MCF 10A (cell line): Measurements from ENCODE around the gene CDK13. TPM values are rescaled to one million over a fixed set of nuclear protein-coding genes. Genes with fewer than 3 reads are reported as not detected.
A peak's percentile ranks its signal among the peaks of the same experiment; 100 is the strongest.

ENCODE experiments used
- BruUV-seq: library from RNA; stranded (reverse); fragments of 400-500 nt; replicated peaks from 2 replicates; lab custom pipeline; 2021; lab: Mats Ljungman, UMichigan
- CTCF ChIA-PET: fragments of 300-600 bp; sonication (Branson Sonifier 250); formaldehyde crosslinking; extraction: SDS; loops from one replicate; lab custom pipeline; 2021; ENCODE audit warnings: antibody characterized with exemption, inconsistent platforms; lab: Yijun Ruan, JAX
- POLR2A ChIA-PET: fragments of 300-600, 350-650 bp; sonication (Branson Sonifier 250); formaldehyde crosslinking; extraction: SDS; loops from one replicate; lab custom pipeline; 2020; ENCODE audit warnings: antibody characterized with exemption, inconsistent platforms; lab: Yijun Ruan, JAX
- DNase-seq: peaks from one replicate; pipeline ENCODE4 v3.0.0-alpha.2; 2018; ENCODE audit not compliant: unreplicated experiment
- H3K27ac Mint-ChIP-seq: one replicate; pipeline ENCODE4 v1.8.0; 2022; ENCODE audit warnings: mild to moderate bottlenecking, low read depth, mixed read lengths; ENCODE audit not compliant: unreplicated experiment
- H3K27me3 Mint-ChIP-seq: one replicate; pipeline ENCODE4 v1.8.0; 2022; ENCODE audit warnings: mixed read lengths; ENCODE audit not compliant: insufficient read depth, unreplicated experiment
- H3K36me3 Mint-ChIP-seq: one replicate; pipeline ENCODE4 v1.8.0; 2022; ENCODE audit warnings: mild to moderate bottlenecking, moderate library complexity, mixed read lengths; ENCODE audit not compliant: insufficient read depth, unreplicated experiment
- H3K4me1 Mint-ChIP-seq: one replicate; pipeline ENCODE4 v1.8.0; 2022; ENCODE audit warnings: mixed read lengths; ENCODE audit not compliant: insufficient read depth, unreplicated experiment
- H3K4me3 Mint-ChIP-seq: one replicate; pipeline ENCODE4 v1.8.0; 2022; ENCODE audit warnings: mild to moderate bottlenecking, moderate library complexity, mixed read lengths; ENCODE audit not compliant: unreplicated experiment
- H3K9me3 Mint-ChIP-seq: one replicate; pipeline ENCODE4 v1.8.0; 2022; ENCODE audit warnings: mixed read lengths; ENCODE audit not compliant: unreplicated experiment
- CTCF ChIP-seq: fragments of 200-600 bp; IDR thresholded peaks from one replicate; pipeline ENCODE4 v1.8.0; 2022; ENCODE audit warnings: antibody characterized with exemption, mild to moderate bottlenecking; ENCODE audit not compliant: unreplicated experiment
- intact Hi-C: fragments of 100-400 bp; cut with micrococcal nuclease; formaldehyde crosslinking; loops from 2 replicates; pipeline ENCODE4 v1.14.1; 2022
- total RNA-seq: library from RNA; stranded (reverse); gene quantifications from 2 replicates; pipeline ENCODE4 v1.2.3, GENCODE V29; 2022

CDK13 gene
- total RNA-seq, 1 experiment from 2014 or later: 50.2 TPM

GRCh38 chr7:40057292-40057691 is 107.2 kb downstream of the CDK13 start:
- H3K27me3 Mint-ChIP-seq: no peaks in the 10 kb centered on the region
- H3K27ac Mint-ChIP-seq: peak overlapping the region; percentile 1
- peak; percentile 51 for DNase-seq
- no peak overlapping the region for H3K4me3 Mint-ChIP-seq
- BruUV-seq: no TSS peak
- peaks cover 17% of the 10 kb centered on the region for H3K4me1 Mint-ChIP-seq
- H3K36me3 Mint-ChIP-seq: peaks cover 55% of the 10 kb centered on the region
- no peak for TF ChIP-seq CTCF
- POLR2A ChIA-PET: interaction anchor here (1.1 to 1.4 kb wide), 2 partner anchors 22 to 105 kb away, joined by 3 to 4 read pairs; no protein-coding TSS in a partner anchor
- H3K9me3 Mint-ChIP-seq: no peaks in the 10 kb centered on the region
- CTCF ChIA-PET: interaction anchor here (0.6 to 2.5 kb wide), 5 partner anchors 10 to 477 kb away, joined by 4 to 11 read pairs (median 6); no protein-coding TSS in a partner anchor
- intact Hi-C loops: no loop called here

GRCh38 chr7:40058026-40058425 is 108.0 kb downstream of the CDK13 start:
- no peak for TF ChIP-seq CTCF
- Mint-ChIP-seq H3K36me3 (peaks cover 55% of the 10 kb centered on the region), H3K27ac (no peak overlapping the region), H3K4me3 (no peak overlapping the region), H3K4me1 (peaks cover 17% of the 10 kb centered on the region), H3K27me3 (no peaks in the 10 kb centered on the region), H3K9me3 (no peaks in the 10 kb centered on the region)
- BruUV-seq: no TSS peak
- intact Hi-C loops: no loop called here
- DNase-seq: no peak
- POLR2A ChIA-PET: interaction anchor here (0.6 to 0.9 kb wide), 2 partner anchors 43 to 59 kb away, joined by 3 read pairs; no protein-coding TSS in a partner anchor
- CTCF ChIA-PET: interaction anchor here (0.6 to 0.7 kb wide), 2 partner anchors 87 to 313 kb away, joined by 3 to 4 read pairs; no protein-coding TSS in a partner anchor

GRCh38 chr7:40058636-40059035 is 108.6 kb downstream of the CDK13 start:
- no peak overlapping the region for H3K27ac Mint-ChIP-seq
- H3K27me3 Mint-ChIP-seq: no peaks in the 10 kb centered on the region
- no peak for DNase-seq
- peaks cover 55% of the 10 kb centered on the region for H3K36me3 Mint-ChIP-seq
- H3K9me3 Mint-ChIP-seq: no peaks in the 10 kb centered on the region
- no TSS peak for BruUV-seq
- H3K4me1 Mint-ChIP-seq: peaks cover 17% of the 10 kb centered on the region
- H3K4me3 Mint-ChIP-seq: no peak overlapping the region
- no peak for TF ChIP-seq CTCF
- ChIA-PET CTCF (interaction anchor here (0.7 kb wide), 1 partner anchor 314 kb away, joined by 3 read pairs; no protein-coding TSS in a partner anchor), POLR2A (interaction anchor here (0.9 kb wide), 1 partner anchor 60 kb away, joined by 3 read pairs; no protein-coding TSS in a partner anchor)
- intact Hi-C loops: no loop called here

GRCh38 chr7:40059057-40059456 is 109.0 kb downstream of the CDK13 start:
- Mint-ChIP-seq H3K36me3 (peaks cover 58% of the 10 kb centered on the region), H3K27me3 (no peaks in the 10 kb centered on the region), H3K4me1 (peaks cover 17% of the 10 kb centered on the region), H3K27ac (no peak overlapping the region), H3K4me3 (no peak overlapping the region), H3K9me3 (no peaks in the 10 kb centered on the region)
- no peak for TF ChIP-seq CTCF
- POLR2A ChIA-PET: no interaction called here
- BruUV-seq: no TSS peak
- intact Hi-C loops: no loop called here
- no peak for DNase-seq
- CTCF ChIA-PET: no interaction called here
